Panc1 (cell line): ENCODE data around the gene GIGYF1. TPM values are rescaled to one million over a fixed set of nuclear protein-coding genes. Genes with fewer than 3 reads are reported as not detected.
A peak's percentile ranks its signal among the peaks of the same experiment; 100 is the strongest.

Experiments used
- ATAC-seq: fragments of 200-7000 bp; cut with Tn5 transposase; 2 replicates; pipeline ENCODE4 v1.9.1; 2020; ENCODE audit warnings: mild to moderate bottlenecking, moderate library complexity
- BruUV-seq: library from RNA; stranded (reverse); fragments of 400-500 nt; replicated peaks from 2 replicates; lab custom pipeline; 2021; lab: Mats Ljungman, UMichigan
- CTCF ChIA-PET: fragments of 300-600 bp; sonication (Branson Sonifier 250); formaldehyde crosslinking; loops from one replicate; lab custom pipeline; 2022; ENCODE audit warnings: antibody characterized with exemption; lab: Charles Lee
- POLR2A ChIA-PET: fragments of 300-600 bp; sonication (Branson Sonifier 250); formaldehyde crosslinking; loops from one replicate; lab custom pipeline; 2022; ENCODE audit warnings: antibody characterized with exemption; lab: Charles Lee
- DNase-seq: peaks from one replicate; pipeline ENCODE4 v3.0.0-alpha.2; 2010; ENCODE audit warnings: low read depth, low spot score
- H3K27ac ChIP-seq: 2 replicates; pipeline ENCODE4 v1.5.1; 2011; ENCODE audit warnings: mild to moderate bottlenecking, low read length, inconsistent platforms
- H3K27me3 ChIP-seq: fragments of 200-500 bp; sonication (Bioruptor generic); 2 replicates; pipeline ENCODE4 v1.6.0; 2014; ENCODE audit warnings: low read length, inconsistent platforms; ENCODE audit not compliant: control insufficient read depth, insufficient read depth
- H3K36me3 ChIP-seq: fragments of 200-500 bp; sonication (Bioruptor generic); 2 replicates; pipeline ENCODE4 v1.5.1; 2014; ENCODE audit warnings: inconsistent platforms, mild to moderate bottlenecking, low read length, moderate library complexity; ENCODE audit not compliant: control insufficient read depth, insufficient read depth
- H3K4me1 ChIP-seq: 2 replicates; pipeline ENCODE4 v1.5.1; 2011; ENCODE audit warnings: inconsistent platforms, mild to moderate bottlenecking, low read length, moderate library complexity; ENCODE audit not compliant: control insufficient read depth, insufficient read depth
- H3K4me3 ChIP-seq, 2 experiments: 2 replicates each; pipeline ENCODE4 v1.5.1; 2011 to 2012; ENCODE audit warnings: low read depth in 2 of 2, low read length in 2 of 2, mild to moderate bottlenecking in 2 of 2, inconsistent platforms in 1 of 2, moderate library complexity in 1 of 2
- H3K9me3 ChIP-seq: fragments of 200-500 bp; sonication (Bioruptor generic); 2 replicates; pipeline ENCODE4 v1.5.1; 2014; ENCODE audit warnings: low read depth, mild to moderate bottlenecking, inconsistent platforms, low read length, moderate library complexity; ENCODE audit not compliant: control insufficient read depth, insufficient read depth
- CTCF ChIP-seq: fragments of 450-650 bp; IDR thresholded peaks from 2 replicates; pipeline ENCODE4 v1.5.1; 2017; ENCODE audit warnings: mild to moderate bottlenecking
- POLR2AphosphoS5 ChIP-seq: IDR thresholded peaks from 2 replicates; pipeline ENCODE4 v1.6.1; 2012; ENCODE audit warnings: mild to moderate bottlenecking, low read depth, low read length, moderate library complexity
- REST ChIP-seq, 2 experiments: IDR thresholded peaks; 2 replicates each; pipeline ENCODE4 v1.6.1; 2011 to 2012; ENCODE audit warnings: low read depth in 2 of 2, control low read depth in 1 of 2, low read length in 1 of 2, mild to moderate bottlenecking in 1 of 2, moderate library complexity in 1 of 2; ENCODE audit not compliant: insufficient read depth in 1 of 2
- TCF7L2 ChIP-seq: IDR thresholded peaks from 2 replicates; pipeline ENCODE4 v1.6.1; 2011; ENCODE audit warnings: mild to moderate bottlenecking, low read depth, low read length, inconsistent platforms
- in situ Hi-C: cut with HindIII; loops from 2 replicates; pipeline ENCODE4 v1.10.0; 2016; ENCODE audit warnings: low sequenced_read_pairs, low pct_unique_long_range_greater_than_20kb
- intact Hi-C: fragments of 100-400 bp; cut with micrococcal nuclease; formaldehyde crosslinking; loops from one replicate; pipeline ENCODE4 v1.10.0; 2022; ENCODE audit not compliant: unreplicated experiment
- total RNA-seq: library from RNA; stranded (reverse); gene quantifications from one replicate; pipeline ENCODE4 v1.2.1, GENCODE V29; 2021; ENCODE audit not compliant: unreplicated experiment

Gene GIGYF1
- total RNA-seq, 1 experiment from 2014 or later = 52.6 TPM

- TF ChIP-seq CTCF (no peak), TCF7L2 (no peak), REST (IDR thresholded peaks at IDR 0.05; ENCODE audit: insufficient read depth in 1 of 2, low read depth in 2 of 2, low read length in 1 of 2) (peak; percentile 89 to 96), POLR2AphosphoS5 (no peak)
- Histone ChIP-seq H3K36me3 (no peaks in the 10 kb centered on the region), H3K4me1 (no peaks in the 10 kb centered on the region), H3K9me3 (no peaks in the 10 kb centered on the region), H3K27me3 (no peaks in the 10 kb centered on the region), H3K27ac (no peak within 1 kb of the TSS), H3K4me3 (peak within 1 kb of the TSS in 1 of 2 experiments; percentile 4; a peak in 1 of 4 replicates)
- BruUV-seq = no TSS peak
- ATAC-seq = peak; percentile 58; the same call in 1 of the 2 replicates
- POLR2A ChIA-PET = interaction anchor here (0.7 kb wide), 1 partner anchor 561 kb away, joined by 5 read pairs; no protein-coding TSS in a partner anchor
- intact Hi-C loops = no loop called here
- in situ Hi-C loops = no loop called here
- DNase-seq = no peak
- CTCF ChIA-PET = interaction anchor here (0.6 to 0.7 kb wide), 2 partner anchors 22 to 84 kb away, joined by 3 read pairs; no protein-coding TSS in a partner anchor
These were observed 38.0 kb downstream of the GIGYF1 start, which contains the start of gene ACTL6B for GRCh38 chr7:100655908-100656674. TSS of gene ACTL6B (minus strand) at chr7:100656448. CDS start at chr7:100656354, 94 bp downstream.

GRCh38 chr7:100654908-100655831 lies 38.9 kb downstream of the GIGYF1 start:
- DNase-seq (no peak), ATAC-seq (peak; percentile 61)
- no peaks in the 10 kb centered on the region for H3K27me3 ChIP-seq
- H3K27ac ChIP-seq = no peak overlapping the region
- no peaks in the 10 kb centered on the region for H3K9me3 ChIP-seq
- POLR2A ChIA-PET = no interaction called here
- no peaks in the 10 kb centered on the region for H3K36me3 ChIP-seq
- in situ Hi-C loops = no loop called here
- intact Hi-C loops = no loop called here
- H3K4me3 ChIP-seq = no peak overlapping the region; a peak in 1 of 4 replicates
- no peaks in the 10 kb centered on the region for H3K4me1 ChIP-seq
- CTCF ChIA-PET = no interaction called here
- TF ChIP-seq CTCF (no peak), TCF7L2 (no peak), POLR2AphosphoS5 (no peak)
- no TSS peak for BruUV-seq
